B cell (primary cell): ENCODE data around the gene RBM34. TPM values are rescaled to one million over a fixed set of nuclear protein-coding genes. Genes with fewer than 3 reads are reported as not detected.

Source experiments
- ATAC-seq: fragments of 200-7000 bp; cut with Tn5 transposase; one replicate; pipeline ENCODE4 v1.10.0; 2021; ENCODE audit warnings: low read depth, mild to moderate bottlenecking, moderate number of reproducible peaks, moderate library complexity
- CTCF ChIA-PET: fragments of 350-600 bp; sonication (Branson Sonifier 250); formaldehyde crosslinking; loops from one replicate; lab custom pipeline; 2021; ENCODE audit warnings: antibody characterized with exemption, inconsistent platforms; lab: Charles Lee
- POLR2A ChIA-PET: fragments of 350-600 bp; sonication (Branson Sonifier 250); formaldehyde crosslinking; loops from one replicate; lab custom pipeline; 2021; ENCODE audit warnings: antibody characterized with exemption; lab: Charles Lee
- DNase-seq: peaks from one replicate; pipeline ENCODE4 v3.0.0; 2013
- H2AFZ ChIP-seq: 2 replicates; pipeline ENCODE4 v1.6.1; 2012; ENCODE audit warnings: mild to moderate bottlenecking, low read depth, low read length; ENCODE audit not compliant: insufficient read depth, poor library complexity, severe bottlenecking
- H3K27ac ChIP-seq, 2 donors: 1 replicate in 1 of 2; 2 replicates in 1 of 2; pipeline ENCODE4 v1.5.1; 2012 to 2013; ENCODE audit warnings: low read length in 2 of 2, mild to moderate bottlenecking in 2 of 2, moderate library complexity in 1 of 2
- H3K27me3 ChIP-seq, 4 experiments: fragments of 200-600 bp in 1 of 4; sonication (generic) in 1 of 4; replicated peaks in 1 of 4; 1 replicate in 2 of 4; 2 replicates in 2 of 4; pipeline versions ENCODE4 v1.6.1 to v1.7.0; 2013 to 2016; ENCODE audit warnings: low read length in 3 of 4, mild to moderate bottlenecking in 2 of 4, mixed read lengths in 1 of 4, moderate library complexity in 1 of 4; ENCODE audit not compliant: insufficient read depth in 4 of 4, control insufficient read depth in 3 of 4; ENCODE audit errors: control extremely low read depth in 1 of 4
- H3K36me3 ChIP-seq, 2 experiments: replicated peaks in 1 of 2; 1 replicate in 1 of 2; 2 replicates in 1 of 2; pipeline versions ENCODE4 v1.6.1 to v1.7.1; 2013; ENCODE audit warnings: low read length in 1 of 2; ENCODE audit not compliant: insufficient read depth in 2 of 2, control insufficient read depth in 1 of 2; ENCODE audit errors: control extremely low read depth in 1 of 2, extremely low read depth in 1 of 2
- H3K4me1 ChIP-seq, 2 donors: fragments of 200-600 bp in 1 of 2; sonication (generic) in 1 of 2; 1 replicate in 1 of 2; 2 replicates in 1 of 2; pipeline versions ENCODE4 v1.5.1 to v1.6.1; 2013 to 2017; ENCODE audit warnings: low read length in 2 of 2; ENCODE audit not compliant: control insufficient read depth in 2 of 2, insufficient read depth in 2 of 2
- H3K4me2 ChIP-seq: replicated peaks from 2 replicates; pipeline ENCODE3; 2012; ENCODE audit warnings: mild to moderate bottlenecking, low read depth, low read length; ENCODE audit not compliant: poor library complexity, severe bottlenecking
- H3K4me3 ChIP-seq, 5 experiments: fragments of 200-600 bp in 1 of 5; sonication (generic) in 1 of 5; 1 replicate in 3 of 5; 2 replicates in 2 of 5; pipeline versions ENCODE4 v1.5.1 to v1.7.0; 2011 to 2016; ENCODE audit warnings: low read length in 4 of 5, mild to moderate bottlenecking in 4 of 5, low read depth in 2 of 5, control low read depth in 1 of 5, moderate library complexity in 1 of 5; ENCODE audit not compliant: insufficient read depth in 1 of 5; ENCODE audit errors: control extremely low read depth in 1 of 5, extremely low read depth in 1 of 5
- H3K79me2 ChIP-seq: fragments of 200-600 bp; sonication (generic); one replicate; pipeline ENCODE4 v1.6.0; 2016; ENCODE audit warnings: low read length; ENCODE audit not compliant: control insufficient read depth, insufficient read depth
- H3K9ac ChIP-seq: fragments of 200-600 bp; sonication (generic); 2 replicates; pipeline ENCODE4 v1.6.1; 2017; ENCODE audit warnings: mild to moderate bottlenecking, low read length, moderate library complexity
- H3K9me3 ChIP-seq, 3 donors: one replicate each; pipeline versions ENCODE4 v1.6.1 to v1.7.1; 2013; ENCODE audit warnings: low read length in 2 of 3; ENCODE audit not compliant: control insufficient read depth in 2 of 3, insufficient read depth in 1 of 3; ENCODE audit errors: control extremely low read depth in 1 of 3
- H4K20me1 ChIP-seq: 2 replicates; pipeline ENCODE4 v1.6.0; 2012; ENCODE audit warnings: mild to moderate bottlenecking, low read length; ENCODE audit not compliant: insufficient read depth, control insufficient read depth, poor library complexity, severe bottlenecking
- H3K27ac Mint-ChIP-seq: one replicate; pipeline ENCODE4 v1.8.0; 2021; ENCODE audit warnings: mixed read lengths
- H3K27me3 Mint-ChIP-seq: one replicate; pipeline ENCODE4 v1.8.0; 2021; ENCODE audit warnings: mixed read lengths
- H3K4me1 Mint-ChIP-seq: one replicate; pipeline ENCODE4 v1.8.0; 2021; ENCODE audit warnings: mixed read lengths
- H3K4me3 Mint-ChIP-seq: one replicate; pipeline ENCODE4 v1.8.0; 2021; ENCODE audit warnings: mixed read lengths
- H3K9me3 Mint-ChIP-seq: one replicate; pipeline ENCODE4 v1.8.0; 2022; ENCODE audit warnings: mixed read lengths; ENCODE audit not compliant: insufficient read depth
- CTCF ChIP-seq: fragments of 200-600 bp; IDR thresholded peaks from one replicate; pipeline ENCODE4 v1.8.0; 2022; ENCODE audit warnings: antibody characterized with exemption, mild to moderate bottlenecking
- EZH2 ChIP-seq: IDR thresholded peaks from 2 replicates; pipeline ENCODE4 v1.6.1; 2012; ENCODE audit warnings: borderline replicate concordance, low read depth, mild to moderate bottlenecking, moderate library complexity, low read length; ENCODE audit not compliant: insufficient read depth, poor library complexity, severe bottlenecking
- WGBS: methylation state at CpG from one replicate; pipeline ENCODE4 v1.1.5; 2013; ENCODE audit warnings: missing lambda C conversion rate; ENCODE audit not compliant: insufficient coverage; 5-methylcytosine and 5-hydroxymethylcytosine counted together
- intact Hi-C: fragments of 100-400 bp; cut with micrococcal nuclease; formaldehyde crosslinking; loops from one replicate; pipeline ENCODE4 v1.10.0; 2022
- polyA plus RNA-seq: library from polyadenylated mRNA; depleted of rRNA; stranded (reverse); fragments of >200 nt; gene quantifications from 2 replicates; pipeline ENCODE4 v1.2.3, GENCODE V29; 2012
- total RNA-seq, 2 donors: library from RNA; stranded (reverse); fragments of 120-200 nt in 1 of 2; gene quantifications; 1 replicate in 1 of 2; 2 replicates in 1 of 2; pipeline versions ENCODE4 v1.2.3 to v1.2.4, GENCODE V29; 2013 to 2022

Gene RBM34
- total and polyA plus RNA-seq, 2 donors (not counting 1 experiment from before 2014, with no cell fraction given) = 24.4 to 131 TPM

GRCh38 chr1:235180916-235181460 lies 19.9 kb upstream of the RBM34 start:
- H3K4me1 ChIP-seq = no peaks in the 10 kb centered on the region
- H3K4me2 ChIP-seq = no peak overlapping the region
- Mint-ChIP-seq H3K4me3 (no peak overlapping the region), H3K27ac (no peak overlapping the region), H3K9me3 (no peaks in the 10 kb centered on the region), H3K4me1 (no peaks in the 10 kb centered on the region), H3K27me3 (no peaks in the 10 kb centered on the region)
- ChIA-PET POLR2A (no interaction called here), CTCF (no interaction called here)
- peaks cover 2 to 49% of the 10 kb centered on the region in 2 experiments for H3K36me3 ChIP-seq
- TF ChIP-seq CTCF (no peak), EZH2 (no peak)
- H2AFZ ChIP-seq = no peak overlapping the region
- no peak for DNase-seq
- WGBS = no CpG with 5 or more reads among the region's 5 CpGs
- H4K20me1 ChIP-seq = no peaks in the 10 kb centered on the region
- intact Hi-C loops = no loop called here
- H3K27ac ChIP-seq = no peak overlapping the region
- no peak overlapping the region for H3K4me3 ChIP-seq
- H3K9me3 ChIP-seq = no peaks in the 10 kb centered on the region
- no peak overlapping the region for H3K9ac ChIP-seq
- H3K79me2 ChIP-seq = peaks cover 4% of the 10 kb centered on the region
- ATAC-seq = no peak
- no peaks in the 10 kb centered on the region for H3K27me3 ChIP-seq

GRCh38 chr1:235176486-235176885 lies 15.4 kb upstream of the RBM34 start:
- POLR2A ChIA-PET = no interaction called here

More at GRCh38 chr1:235176486-235176885, 15.4 kb upstream of the RBM34 start:
- Histone ChIP-seq H3K36me3 (peaks cover 6 to 65% of the 10 kb centered on the region in 2 experiments), H3K27me3 (no peaks in the 10 kb centered on the region), H3K4me2 (no peak overlapping the region), H3K4me1 (no peaks in the 10 kb centered on the region), H2AFZ (no peak overlapping the region), H3K27ac (no peak overlapping the region), H3K79me2 (no peaks in the 10 kb centered on the region), H4K20me1 (no peaks in the 10 kb centered on the region), H3K9me3 (no peaks in the 10 kb centered on the region), H3K9ac (no peak overlapping the region), H3K4me3 (no peak overlapping the region)
- TF ChIP-seq CTCF (no peak), EZH2 (no peak)
- no peaks in the 10 kb centered on the region for H3K4me1 Mint-ChIP-seq
- H3K9me3 Mint-ChIP-seq = no peaks in the 10 kb centered on the region
- no peaks in the 10 kb centered on the region for H3K27me3 Mint-ChIP-seq
- CTCF ChIA-PET = interaction anchor here (0.6 kb wide), 1 partner anchor 13 kb away, joined by 3 read pairs; no protein-coding TSS in a partner anchor
- intact Hi-C loops = no loop called here
- H3K4me3 Mint-ChIP-seq = no peak overlapping the region
- no peak for DNase-seq
- H3K27ac Mint-ChIP-seq = no peak overlapping the region
- no peak for ATAC-seq
- 100% methylated on average over 4 of the region's 7 CpGs for WGBS
